ENCODE measurements around the gene OXTR. TPM values are rescaled to one million over a fixed set of nuclear protein-coding genes. Genes with fewer than 3 reads are reported as not detected.

OXTR gene
- total and polyA plus RNA-seq, 2 experiments from 2014 or later: 5.5 to 9.3 TPM

DNA sequence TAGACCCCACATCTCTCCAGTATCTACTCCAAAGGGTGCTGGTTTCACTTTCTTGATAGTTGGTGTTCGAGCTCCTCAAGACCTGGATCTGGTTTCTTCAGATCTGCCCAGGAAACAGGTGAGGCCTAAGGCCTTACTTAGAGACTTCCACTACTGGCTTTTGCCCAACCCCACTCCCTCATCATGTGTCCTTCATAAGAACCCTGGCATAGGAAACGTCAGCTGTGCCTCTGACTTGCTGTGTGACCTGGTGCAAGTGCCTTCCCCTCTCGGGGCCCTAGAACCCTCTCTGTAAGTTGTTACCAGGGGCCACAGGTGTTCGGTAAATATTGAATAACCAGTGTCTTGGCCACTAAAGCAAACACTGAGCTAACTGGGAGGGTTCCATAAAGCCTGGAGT lies 3.9 kb downstream of the OXTR start:
- Mint-ChIP-seq H3K9me3 (no peaks in the 10 kb centered on the region), H3K27me3 (ENCODE audit: insufficient read depth, low read depth, poor library complexity) (peaks cover 43% of the 10 kb centered on the region), H3K36me3 (ENCODE audit: low read depth) (no peaks in the 10 kb centered on the region), H3K4me3 (no peak overlapping the region), H3K27ac (no peak overlapping the region), H3K4me1 (peaks cover 21% of the 10 kb centered on the region)
- Histone ChIP-seq H3K4me3 (no peak overlapping the region), H3K27ac (ENCODE audit: low read depth) (no peak overlapping the region), H3K4me1 (ENCODE audit: insufficient read depth) (peaks cover 11% of the 10 kb centered on the region), H3K36me3 (ENCODE audit: insufficient read depth) (no peaks in the 10 kb centered on the region), H4K20me1 (replicated peaks; ENCODE audit: insufficient read depth) (no peaks in the 10 kb centered on the region), H3K79me2 (replicated peaks; ENCODE audit: insufficient read depth) (no peaks in the 10 kb centered on the region), H2AFZ (no peak overlapping the region), H3K9me2 (ENCODE audit: insufficient read depth) (no peaks in the 10 kb centered on the region), H3F3A (replicated peaks; ENCODE audit: low read depth) (no peaks in the 10 kb centered on the region), H3K4me2 (no peak overlapping the region), H3K27me3 (ENCODE audit: insufficient read depth) (peaks cover 37% of the 10 kb centered on the region)
- DNase-seq (ENCODE audit: low spot score): no peak
- no peak for ATAC-seq
- TF ChIP-seq EZH2 (IDR thresholded peaks at IDR 0.05; ENCODE audit: low read depth, unreplicated experiment) (no peak), JUNB (IDR thresholded peaks at IDR 0.05; ENCODE audit: unreplicated experiment) (no peak)

DNA sequence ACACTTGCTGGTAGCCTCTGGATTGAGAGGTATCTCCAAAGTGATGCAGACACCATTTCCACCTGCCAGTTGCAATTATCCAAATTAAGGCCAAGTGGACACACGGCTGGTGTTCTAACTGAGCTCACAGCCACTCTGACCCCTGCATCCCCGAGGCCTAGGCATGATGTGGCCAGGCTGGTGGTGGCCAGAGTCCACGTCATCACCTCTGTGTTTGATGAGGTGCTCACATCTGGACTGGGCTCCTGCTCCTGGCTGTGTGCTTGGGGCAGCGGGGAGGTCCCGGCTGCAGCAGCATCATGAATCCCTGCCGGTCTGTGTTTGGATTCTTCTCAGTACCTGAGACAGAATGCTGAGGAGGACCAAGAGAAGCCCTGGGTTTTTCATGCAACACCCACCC lies 4.9 kb downstream of the OXTR start:
- no peak overlapping the region for H3K27ac Mint-ChIP-seq
- no peaks in the 10 kb centered on the region for H3K79me2 ChIP-seq (replicated peaks; ENCODE audit: insufficient read depth)
- H3K4me3 ChIP-seq: no peak overlapping the region
- no peaks in the 10 kb centered on the region for H3K36me3 Mint-ChIP-seq (ENCODE audit: low read depth)
- H3K27me3 Mint-ChIP-seq (ENCODE audit: insufficient read depth, low read depth, poor library complexity): peaks cover 33% of the 10 kb centered on the region
- ATAC-seq: no peak
- no peak for DNase-seq (ENCODE audit: low spot score)
- H4K20me1 ChIP-seq (replicated peaks; ENCODE audit: insufficient read depth): no peaks in the 10 kb centered on the region
- no peaks in the 10 kb centered on the region for H3K9me2 ChIP-seq (ENCODE audit: insufficient read depth)
- H3K9me3 Mint-ChIP-seq: no peaks in the 10 kb centered on the region
- no peak overlapping the region for H3K4me3 Mint-ChIP-seq
- no peaks in the 10 kb centered on the region for H3F3A ChIP-seq (replicated peaks; ENCODE audit: low read depth)
- peaks cover under 1% of the 10 kb centered on the region; the same call in 1 of the 2 replicates for H3K4me1 ChIP-seq (ENCODE audit: insufficient read depth)
- H3K27ac ChIP-seq (ENCODE audit: low read depth): no peak overlapping the region
- H2AFZ ChIP-seq: no peak overlapping the region
- no peaks in the 10 kb centered on the region for H3K36me3 ChIP-seq (ENCODE audit: insufficient read depth)
- H3K4me1 Mint-ChIP-seq: peaks cover 11% of the 10 kb centered on the region
- no peak overlapping the region for H3K4me2 ChIP-seq
- peaks cover 31% of the 10 kb centered on the region for H3K27me3 ChIP-seq (ENCODE audit: insufficient read depth)
- TF ChIP-seq ZNF114 (CRISPR knock-in tag; IDR thresholded peaks at IDR 0.05) (no peak), STAT1 (IDR thresholded peaks at IDR 0.05; ENCODE audit: unreplicated experiment) (no peak), POLR2AphosphoS5 (IDR thresholded peaks at IDR 0.05; ENCODE audit: low read depth) (no peak), NANOG (IDR thresholded peaks at IDR 0.05; ENCODE audit: borderline replicate concordance) (no peak), JUNB (IDR thresholded peaks at IDR 0.05; ENCODE audit: unreplicated experiment) (no peak), CREB1 (CRISPR knock-in tag; IDR thresholded peaks at IDR 0.05; ENCODE audit: low read depth) (no peak), EZH2 (IDR thresholded peaks at IDR 0.05; ENCODE audit: low read depth, unreplicated experiment) (no peak), EZH2phosphoT487 (IDR thresholded peaks at IDR 0.05; ENCODE audit: unreplicated experiment) (no peak)
- TF ChIP-seq, protein P1, sequence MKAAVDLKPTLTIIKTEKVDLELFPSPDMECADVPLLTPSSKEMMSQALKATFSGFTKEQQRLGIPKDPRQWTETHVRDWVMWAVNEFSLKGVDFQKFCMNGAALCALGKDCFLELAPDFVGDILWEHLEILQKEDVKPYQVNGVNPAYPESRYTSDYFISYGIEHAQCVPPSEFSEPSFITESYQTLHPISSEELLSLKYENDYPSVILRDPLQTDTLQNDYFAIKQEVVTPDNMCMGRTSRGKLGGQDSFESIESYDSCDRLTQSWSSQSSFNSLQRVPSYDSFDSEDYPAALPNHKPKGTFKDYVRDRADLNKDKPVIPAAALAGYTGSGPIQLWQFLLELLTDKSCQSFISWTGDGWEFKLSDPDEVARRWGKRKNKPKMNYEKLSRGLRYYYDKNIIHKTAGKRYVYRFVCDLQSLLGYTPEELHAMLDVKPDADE (IDR thresholded peaks at IDR 0.05): no peak
- TF ChIP-seq, protein P2, sequence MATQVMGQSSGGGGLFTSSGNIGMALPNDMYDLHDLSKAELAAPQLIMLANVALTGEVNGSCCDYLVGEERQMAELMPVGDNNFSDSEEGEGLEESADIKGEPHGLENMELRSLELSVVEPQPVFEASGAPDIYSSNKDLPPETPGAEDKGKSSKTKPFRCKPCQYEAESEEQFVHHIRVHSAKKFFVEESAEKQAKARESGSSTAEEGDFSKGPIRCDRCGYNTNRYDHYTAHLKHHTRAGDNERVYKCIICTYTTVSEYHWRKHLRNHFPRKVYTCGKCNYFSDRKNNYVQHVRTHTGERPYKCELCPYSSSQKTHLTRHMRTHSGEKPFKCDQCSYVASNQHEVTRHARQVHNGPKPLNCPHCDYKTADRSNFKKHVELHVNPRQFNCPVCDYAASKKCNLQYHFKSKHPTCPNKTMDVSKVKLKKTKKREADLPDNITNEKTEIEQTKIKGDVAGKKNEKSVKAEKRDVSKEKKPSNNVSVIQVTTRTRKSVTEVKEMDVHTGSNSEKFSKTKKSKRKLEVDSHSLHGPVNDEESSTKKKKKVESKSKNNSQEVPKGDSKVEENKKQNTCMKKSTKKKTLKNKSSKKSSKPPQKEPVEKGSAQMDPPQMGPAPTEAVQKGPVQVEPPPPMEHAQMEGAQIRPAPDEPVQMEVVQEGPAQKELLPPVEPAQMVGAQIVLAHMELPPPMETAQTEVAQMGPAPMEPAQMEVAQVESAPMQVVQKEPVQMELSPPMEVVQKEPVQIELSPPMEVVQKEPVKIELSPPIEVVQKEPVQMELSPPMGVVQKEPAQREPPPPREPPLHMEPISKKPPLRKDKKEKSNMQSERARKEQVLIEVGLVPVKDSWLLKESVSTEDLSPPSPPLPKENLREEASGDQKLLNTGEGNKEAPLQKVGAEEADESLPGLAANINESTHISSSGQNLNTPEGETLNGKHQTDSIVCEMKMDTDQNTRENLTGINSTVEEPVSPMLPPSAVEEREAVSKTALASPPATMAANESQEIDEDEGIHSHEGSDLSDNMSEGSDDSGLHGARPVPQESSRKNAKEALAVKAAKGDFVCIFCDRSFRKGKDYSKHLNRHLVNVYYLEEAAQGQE (IDR thresholded peaks at IDR 0.05; ENCODE audit: unreplicated experiment): no peak
- TF ChIP-seq, protein P3, sequence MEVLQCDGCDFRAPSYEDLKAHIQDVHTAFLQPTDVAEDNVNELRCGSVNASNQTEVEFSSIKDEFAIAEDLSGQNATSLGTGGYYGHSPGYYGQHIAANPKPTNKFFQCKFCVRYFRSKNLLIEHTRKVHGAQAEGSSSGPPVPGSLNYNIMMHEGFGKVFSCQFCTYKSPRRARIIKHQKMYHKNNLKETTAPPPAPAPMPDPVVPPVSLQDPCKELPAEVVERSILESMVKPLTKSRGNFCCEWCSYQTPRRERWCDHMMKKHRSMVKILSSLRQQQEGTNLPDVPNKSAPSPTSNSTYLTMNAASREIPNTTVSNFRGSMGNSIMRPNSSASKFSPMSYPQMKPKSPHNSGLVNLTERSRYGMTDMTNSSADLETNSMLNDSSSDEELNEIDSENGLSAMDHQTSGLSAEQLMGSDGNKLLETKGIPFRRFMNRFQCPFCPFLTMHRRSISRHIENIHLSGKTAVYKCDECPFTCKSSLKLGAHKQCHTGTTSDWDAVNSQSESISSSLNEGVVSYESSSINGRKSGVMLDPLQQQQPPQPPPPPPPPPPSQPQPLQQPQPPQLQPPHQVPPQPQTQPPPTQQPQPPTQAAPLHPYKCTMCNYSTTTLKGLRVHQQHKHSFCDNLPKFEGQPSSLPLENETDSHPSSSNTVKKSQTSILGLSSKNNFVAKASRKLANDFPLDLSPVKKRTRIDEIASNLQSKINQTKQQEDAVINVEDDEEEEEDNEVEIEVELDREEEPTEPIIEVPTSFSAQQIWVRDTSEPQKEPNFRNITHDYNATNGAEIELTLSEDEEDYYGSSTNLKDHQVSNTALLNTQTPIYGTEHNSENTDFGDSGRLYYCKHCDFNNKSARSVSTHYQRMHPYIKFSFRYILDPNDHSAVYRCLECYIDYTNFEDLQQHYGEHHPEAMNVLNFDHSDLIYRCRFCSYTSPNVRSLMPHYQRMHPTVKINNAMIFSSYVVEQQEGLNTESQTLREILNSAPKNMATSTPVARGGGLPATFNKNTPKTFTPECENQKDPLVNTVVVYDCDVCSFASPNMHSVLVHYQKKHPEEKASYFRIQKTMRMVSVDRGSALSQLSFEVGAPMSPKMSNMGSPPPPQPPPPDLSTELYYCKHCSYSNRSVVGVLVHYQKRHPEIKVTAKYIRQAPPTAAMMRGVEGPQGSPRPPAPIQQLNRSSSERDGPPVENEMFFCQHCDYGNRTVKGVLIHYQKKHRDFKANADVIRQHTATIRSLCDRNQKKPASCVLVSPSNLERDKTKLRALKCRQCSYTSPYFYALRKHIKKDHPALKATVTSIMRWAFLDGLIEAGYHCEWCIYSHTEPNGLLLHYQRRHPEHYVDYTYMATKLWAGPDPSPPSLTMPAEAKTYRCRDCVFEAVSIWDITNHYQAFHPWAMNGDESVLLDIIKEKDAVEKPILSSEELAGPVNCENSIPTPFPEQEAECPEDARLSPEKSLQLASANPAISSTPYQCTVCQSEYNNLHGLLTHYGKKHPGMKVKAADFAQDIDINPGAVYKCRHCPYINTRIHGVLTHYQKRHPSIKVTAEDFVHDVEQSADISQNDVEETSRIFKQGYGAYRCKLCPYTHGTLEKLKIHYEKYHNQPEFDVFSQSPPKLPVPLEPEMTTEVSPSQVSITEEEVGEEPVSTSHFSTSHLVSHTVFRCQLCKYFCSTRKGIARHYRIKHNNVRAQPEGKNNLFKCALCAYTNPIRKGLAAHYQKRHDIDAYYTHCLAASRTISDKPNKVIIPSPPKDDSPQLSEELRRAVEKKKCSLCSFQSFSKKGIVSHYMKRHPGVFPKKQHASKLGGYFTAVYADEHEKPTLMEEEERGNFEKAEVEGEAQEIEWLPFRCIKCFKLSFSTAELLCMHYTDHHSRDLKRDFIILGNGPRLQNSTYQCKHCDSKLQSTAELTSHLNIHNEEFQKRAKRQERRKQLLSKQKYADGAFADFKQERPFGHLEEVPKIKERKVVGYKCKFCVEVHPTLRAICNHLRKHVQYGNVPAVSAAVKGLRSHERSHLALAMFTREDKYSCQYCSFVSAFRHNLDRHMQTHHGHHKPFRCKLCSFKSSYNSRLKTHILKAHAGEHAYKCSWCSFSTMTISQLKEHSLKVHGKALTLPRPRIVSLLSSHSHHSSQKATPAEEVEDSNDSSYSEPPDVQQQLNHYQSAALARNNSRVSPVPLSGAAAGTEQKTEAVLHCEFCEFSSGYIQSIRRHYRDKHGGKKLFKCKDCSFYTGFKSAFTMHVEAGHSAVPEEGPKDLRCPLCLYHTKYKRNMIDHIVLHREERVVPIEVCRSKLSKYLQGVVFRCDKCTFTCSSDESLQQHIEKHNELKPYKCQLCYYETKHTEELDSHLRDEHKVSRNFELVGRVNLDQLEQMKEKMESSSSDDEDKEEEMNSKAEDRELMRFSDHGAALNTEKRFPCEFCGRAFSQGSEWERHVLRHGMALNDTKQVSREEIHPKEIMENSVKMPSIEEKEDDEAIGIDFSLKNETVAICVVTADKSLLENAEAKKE (CRISPR knock-in tag; IDR thresholded peaks at IDR 0.05): no peak
